Dedifferentiated amniotic fluid mesenchymal stem cell (primary cell): ENCODE results near the gene MYH7B.

Source experiments
- DNase-seq: peaks from one replicate; pipeline ENCODE4 v3.0.0-alpha.2; 2016; ENCODE audit errors: extremely low spot score

MYH7B gene

GRCh38 chr20:34992751-34993417 lies 37.2 kb downstream of the MYH7B start:
- DNase-seq = no peak

GRCh38 chr20:34993941-34994508 lies 38.4 kb downstream of the MYH7B start:
- DNase-seq = no peak

DNA sequence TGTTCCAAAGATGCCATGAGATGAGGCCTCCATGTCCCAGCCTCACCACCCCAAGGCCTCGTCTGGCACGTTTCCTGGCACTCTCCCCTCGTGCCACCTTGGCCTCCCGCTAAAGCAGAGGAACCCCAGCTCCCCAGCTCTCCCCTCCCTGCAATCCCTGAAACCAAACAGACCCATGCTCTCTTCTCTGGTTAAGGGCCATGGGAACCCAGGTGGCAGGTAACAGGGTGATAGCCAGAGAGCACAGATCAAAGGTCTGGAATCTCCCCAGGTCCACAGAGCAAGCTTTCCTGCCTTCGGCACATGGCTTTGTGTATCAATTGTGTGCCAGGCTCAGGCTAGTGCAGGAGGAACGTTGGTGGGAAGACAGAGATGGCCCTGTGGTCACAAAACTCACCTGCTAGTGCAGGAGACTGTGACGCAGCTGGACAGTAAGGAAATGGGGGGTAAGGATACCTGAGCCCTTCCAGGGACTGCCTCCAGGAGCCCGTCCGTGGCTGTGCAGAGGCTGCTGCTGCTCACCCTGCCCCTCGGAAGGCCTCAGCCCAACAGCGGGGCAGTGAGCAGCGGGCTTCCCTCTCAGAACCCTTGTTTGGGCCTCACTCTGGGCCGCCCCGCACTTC lies 39.0 kb downstream of the MYH7B start:
- DNase-seq = no peak

DNA sequence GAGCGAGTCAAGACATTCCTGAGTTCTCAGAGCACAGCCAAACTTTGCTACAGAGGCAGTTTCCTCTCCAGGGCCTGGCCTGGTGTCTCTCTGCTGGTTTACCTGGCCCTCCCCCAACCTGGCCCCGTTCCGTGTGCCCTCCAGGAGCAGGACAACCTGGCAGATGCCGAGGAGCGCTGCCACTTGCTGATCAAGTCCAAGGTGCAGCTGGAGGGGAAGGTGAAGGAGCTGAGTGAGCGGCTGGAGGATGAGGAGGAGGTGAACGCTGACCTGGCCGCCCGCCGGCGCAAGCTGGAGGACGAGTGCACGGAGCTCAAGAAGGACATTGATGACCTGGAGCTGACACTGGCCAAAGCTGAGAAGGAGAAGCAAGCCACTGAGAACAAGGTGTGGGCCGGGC lies 39.5 kb downstream of the MYH7B start:
- no peak for DNase-seq

- no peak for DNase-seq
Observed at GRCh38 chr20:34995696-34996095, 40.0 kb downstream of the MYH7B start.

- DNase-seq = no peak
Observed at GRCh38 chr20:34996243-34997028, 40.8 kb downstream of the MYH7B start.

DNA sequence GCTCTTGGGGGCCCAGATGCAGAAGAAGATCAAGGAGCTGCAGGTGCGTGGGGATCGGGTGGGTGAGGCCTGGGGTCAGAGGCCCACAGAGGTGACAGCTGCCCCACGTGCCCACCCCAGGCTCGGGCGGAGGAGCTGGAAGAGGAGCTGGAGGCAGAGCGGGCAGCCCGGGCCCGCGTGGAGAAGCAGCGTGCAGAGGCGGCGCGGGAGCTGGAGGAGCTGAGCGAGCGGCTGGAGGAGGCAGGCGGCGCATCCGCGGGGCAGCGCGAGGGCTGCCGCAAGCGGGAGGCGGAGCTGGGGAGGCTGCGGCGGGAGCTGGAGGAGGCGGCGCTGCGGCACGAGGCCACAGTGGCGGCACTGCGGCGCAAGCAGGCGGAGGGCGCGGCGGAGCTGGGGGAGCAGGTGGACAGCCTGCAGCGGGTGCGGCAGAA lies 41.5 kb downstream of the MYH7B start:
- no peak for DNase-seq

DNA sequence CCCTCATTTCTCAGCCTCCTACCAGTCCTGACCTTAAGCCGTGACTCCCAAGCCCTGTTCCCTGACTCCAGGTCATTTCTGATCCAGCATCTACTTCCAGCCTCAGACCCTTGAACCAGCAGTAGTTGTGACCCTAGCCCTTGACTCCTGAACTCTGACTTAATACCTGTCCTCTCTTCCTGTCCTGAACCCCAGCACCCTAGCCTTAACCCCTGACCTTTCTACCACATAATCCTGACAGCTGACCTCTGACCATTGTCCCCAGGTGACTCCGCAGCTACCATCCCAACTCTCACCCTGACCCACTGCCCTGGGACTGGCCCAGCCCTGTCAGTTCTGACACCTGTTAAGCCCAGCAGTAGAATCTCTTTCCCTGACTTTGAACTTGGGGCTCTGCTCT lies 42.1 kb downstream of the MYH7B start:
- no peak for DNase-seq

DNA sequence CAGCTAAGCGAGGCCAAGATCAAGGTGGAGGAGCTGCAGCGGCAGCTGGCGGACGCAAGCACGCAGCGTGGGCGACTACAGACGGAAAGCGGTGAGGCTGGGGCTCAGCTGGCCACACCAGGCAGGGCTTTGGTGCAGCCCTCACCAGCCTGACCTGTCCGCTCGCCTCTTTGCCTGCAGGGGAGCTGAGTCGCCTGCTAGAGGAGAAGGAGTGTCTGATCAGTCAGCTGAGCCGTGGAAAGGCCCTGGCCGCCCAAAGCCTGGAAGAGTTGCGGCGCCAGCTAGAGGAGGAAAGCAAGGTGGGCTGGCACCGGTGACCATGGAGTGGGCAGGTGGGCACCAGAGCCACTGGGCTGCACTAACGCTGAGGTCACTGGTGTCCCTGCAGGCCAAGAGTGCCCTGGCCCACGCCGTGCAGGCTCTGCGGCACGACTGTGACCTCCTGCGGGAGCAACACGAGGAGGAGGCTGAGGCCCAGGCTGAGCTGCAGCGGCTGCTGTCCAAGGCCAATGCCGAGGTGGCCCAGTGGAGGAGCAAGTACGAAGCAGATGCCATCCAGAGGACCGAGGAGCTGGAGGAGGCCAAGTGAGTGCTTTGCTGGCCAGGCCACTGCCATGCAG lies 42.8 kb downstream of the MYH7B start:
- no peak for DNase-seq

DNA sequence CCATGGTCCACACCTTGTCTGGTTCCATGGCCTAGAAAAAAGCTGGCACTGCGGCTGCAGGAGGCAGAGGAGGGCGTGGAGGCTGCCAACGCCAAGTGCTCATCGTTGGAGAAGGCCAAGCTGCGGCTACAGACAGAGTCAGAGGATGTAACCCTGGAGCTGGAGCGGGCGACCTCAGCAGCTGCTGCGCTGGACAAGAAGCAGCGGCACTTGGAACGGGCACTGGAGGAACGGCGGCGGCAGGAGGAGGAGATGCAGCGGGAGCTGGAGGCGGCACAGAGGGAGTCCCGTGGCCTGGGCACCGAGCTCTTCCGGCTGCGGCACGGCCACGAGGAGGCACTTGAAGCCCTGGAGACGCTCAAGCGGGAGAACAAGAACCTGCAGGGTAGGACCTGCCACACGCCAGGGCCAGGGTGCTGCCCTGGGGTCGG lies 43.4 kb downstream of the MYH7B start:
- DNase-seq = no peak

- DNase-seq = no peak
Observed at GRCh38 chr20:34999782-35000181, 44.1 kb downstream of the MYH7B start.

DNA sequence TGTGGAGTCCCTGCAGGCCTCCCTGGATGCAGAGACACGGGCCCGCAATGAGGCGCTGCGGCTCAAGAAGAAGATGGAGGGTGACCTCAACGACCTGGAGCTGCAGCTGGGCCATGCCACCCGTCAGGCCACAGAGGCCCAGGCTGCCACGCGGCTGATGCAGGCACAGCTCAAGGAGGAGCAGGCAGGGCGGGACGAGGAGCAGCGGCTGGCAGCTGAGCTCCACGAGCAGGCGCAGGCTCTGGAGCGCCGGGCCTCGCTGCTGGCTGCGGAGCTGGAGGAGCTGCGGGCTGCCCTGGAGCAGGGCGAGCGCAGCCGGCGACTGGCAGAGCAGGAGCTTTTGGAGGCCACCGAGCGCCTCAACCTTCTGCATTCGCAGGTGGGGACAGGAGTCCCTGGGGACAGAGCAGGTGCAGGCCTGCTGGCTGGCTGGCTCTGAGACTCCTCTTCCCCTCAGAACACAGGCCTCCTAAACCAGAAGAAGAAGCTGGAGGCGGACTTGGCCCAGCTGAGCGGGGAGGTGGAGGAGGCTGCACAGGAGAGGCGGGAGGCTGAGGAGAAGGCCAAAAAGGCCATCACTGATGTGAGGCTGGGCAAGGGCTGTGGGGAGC lies 44.7 kb downstream of the MYH7B start:
- DNase-seq = no peak

- DNase-seq = no peak
Observed at GRCh38 chr20:35000922-35001595, 45.4 kb downstream of the MYH7B start.

GRCh38 chr20:35001596-35002362 lies 46.1 kb downstream of the MYH7B start:
- DNase-seq = no peak

DNA sequence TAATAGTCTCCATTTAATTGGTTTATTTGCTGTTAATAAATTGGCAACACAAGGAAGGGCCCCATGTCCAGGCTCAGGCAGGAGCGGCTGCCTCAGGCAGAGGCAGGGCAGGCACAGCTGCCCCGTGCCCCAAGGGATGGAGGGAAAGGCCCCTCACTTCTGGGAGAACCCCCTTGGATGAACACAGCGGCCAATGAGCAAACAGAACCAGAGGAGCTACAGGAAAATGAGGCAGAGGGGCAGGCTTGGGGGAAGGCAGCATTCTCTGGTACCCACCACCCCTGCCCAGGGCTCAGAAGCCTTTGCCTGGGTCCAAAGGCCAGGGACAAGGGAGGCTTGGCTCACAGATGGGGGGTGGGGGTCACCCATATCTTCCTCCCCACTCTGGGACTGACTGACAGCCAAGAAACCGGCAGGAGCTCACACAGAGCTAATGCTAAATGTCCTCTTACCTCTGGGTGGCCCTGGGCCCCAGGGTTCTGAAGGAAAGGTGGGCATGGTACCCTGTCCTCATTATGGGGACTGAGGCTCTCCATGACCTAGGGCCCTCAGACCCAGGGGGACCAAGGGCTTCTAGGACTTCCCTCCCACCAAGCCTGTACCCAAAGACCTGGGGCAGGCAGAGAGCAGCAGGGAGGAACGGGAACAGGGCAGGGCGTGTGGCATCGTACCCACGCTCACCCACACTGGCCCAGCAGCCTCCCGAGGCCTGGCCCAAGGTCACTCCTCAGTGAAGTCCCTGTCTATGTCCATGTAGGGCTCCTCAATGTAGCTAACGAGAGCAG lies 47.0 kb downstream of the MYH7B start:
- DNase-seq = no peak

- DNase-seq = no peak
Observed at GRCh38 chr20:35003211-35004031, 47.8 kb downstream of the MYH7B start.

DNA sequence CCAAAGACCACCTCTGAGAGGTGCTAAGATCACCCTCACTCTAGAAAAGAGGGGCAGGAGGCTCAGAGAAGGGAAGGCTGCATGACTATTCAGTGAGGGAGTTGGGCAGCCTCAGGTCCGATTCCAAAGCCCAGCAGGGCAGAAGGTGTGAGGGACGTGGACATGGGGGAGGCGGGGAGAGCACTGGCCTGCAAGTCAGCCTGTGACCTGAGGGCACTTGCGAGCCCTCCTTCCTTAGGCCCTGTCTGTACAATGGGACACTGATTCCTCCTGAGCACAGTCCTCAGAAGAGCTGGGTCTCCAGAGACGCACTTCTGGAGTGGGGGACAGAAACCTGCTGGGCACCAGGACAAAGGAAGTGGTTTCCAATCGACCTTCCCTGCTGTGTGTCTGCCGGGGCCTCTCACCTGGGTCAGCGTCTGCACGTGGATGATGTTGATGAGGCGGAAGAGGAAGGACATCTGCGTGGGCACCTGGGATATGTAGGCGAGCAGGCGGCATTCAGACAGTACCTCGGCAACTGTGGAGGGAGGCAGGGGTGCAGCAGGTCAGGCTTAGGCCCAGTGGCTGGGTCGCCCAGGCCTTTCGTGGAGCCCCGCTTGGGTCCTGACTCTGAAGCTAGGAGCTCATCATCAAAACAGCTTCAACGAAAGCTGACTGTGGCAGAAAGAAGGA lies 48.5 kb downstream of the MYH7B start:
- no peak for DNase-seq
